Peyer's patch (tissue), 4 donors: ENCODE results near the gene GAK. TPM values are rescaled to one million over a fixed set of nuclear protein-coding genes. Genes with fewer than 3 reads are reported as not detected.

Experiments used
- DNase-seq, 3 donors: peaks; one replicate each; pipeline ENCODE4 v3.0.0-alpha.2; 2017 to 2019
- H3K27ac ChIP-seq, 4 donors: fragments of 200-600 bp; sonication (generic); one replicate each; pipeline ENCODE4 v1.5.1; 2016 to 2019
- H3K27me3 ChIP-seq, 2 donors: fragments of 200-600 bp; sonication (generic); one replicate each; pipeline ENCODE4 v1.5.1; 2019
- H3K36me3 ChIP-seq, 3 donors: fragments of 200-600 bp; sonication (generic); one replicate each; pipeline ENCODE4 v1.5.1; 2016 to 2019
- H3K4me1 ChIP-seq, 4 donors: fragments of 200-600 bp; sonication (generic); one replicate each; pipeline ENCODE4 v1.5.1; 2016 to 2019
- H3K4me3 ChIP-seq, 4 donors: fragments of 200-600 bp; sonication (generic); 1 replicate in 3 of 4; 2 replicates in 1 of 4; pipeline ENCODE4 v1.5.1; 2016 to 2019; ENCODE audit warnings: mild to moderate bottlenecking in 1 of 4
- H3K9me3 ChIP-seq, 4 donors: fragments of 200-600 bp; sonication (generic); one replicate each; pipeline ENCODE4 v1.5.1; 2016 to 2019; ENCODE audit warnings: mild to moderate bottlenecking in 1 of 4
- POLR2A ChIP-seq, 2 donors: fragments of 450-650 bp; IDR thresholded peaks; one replicate each; pipeline ENCODE4 v1.5.1; 2017; ENCODE audit warnings: antibody characterized with exemption in 2 of 2, mild to moderate bottlenecking in 2 of 2, moderate library complexity in 2 of 2
- total RNA-seq, 4 donors: library from RNA; depleted of rRNA; stranded (reverse); fragments of >200 nt; gene quantifications; one replicate each; pipeline ENCODE4 v1.1.0, GENCODE V29; 2016
- TF ChIP-seq, protein P1 (sequence below), 6 experiments: fragments of 450-650 bp in 4 of 6; fragments of 200-600 bp in 2 of 6; sonication (generic) in 1 of 6; IDR thresholded peaks; one replicate each; pipeline ENCODE4 v1.5.1; 2017 to 2019; ENCODE audit warnings: antibody characterized with exemption in 6 of 6, mild to moderate bottlenecking in 3 of 6, moderate library complexity in 1 of 6

The GAK gene
- total RNA-seq, 4 donors from 2014 or later = 248 to 362 (median 351) TPM

DNA sequence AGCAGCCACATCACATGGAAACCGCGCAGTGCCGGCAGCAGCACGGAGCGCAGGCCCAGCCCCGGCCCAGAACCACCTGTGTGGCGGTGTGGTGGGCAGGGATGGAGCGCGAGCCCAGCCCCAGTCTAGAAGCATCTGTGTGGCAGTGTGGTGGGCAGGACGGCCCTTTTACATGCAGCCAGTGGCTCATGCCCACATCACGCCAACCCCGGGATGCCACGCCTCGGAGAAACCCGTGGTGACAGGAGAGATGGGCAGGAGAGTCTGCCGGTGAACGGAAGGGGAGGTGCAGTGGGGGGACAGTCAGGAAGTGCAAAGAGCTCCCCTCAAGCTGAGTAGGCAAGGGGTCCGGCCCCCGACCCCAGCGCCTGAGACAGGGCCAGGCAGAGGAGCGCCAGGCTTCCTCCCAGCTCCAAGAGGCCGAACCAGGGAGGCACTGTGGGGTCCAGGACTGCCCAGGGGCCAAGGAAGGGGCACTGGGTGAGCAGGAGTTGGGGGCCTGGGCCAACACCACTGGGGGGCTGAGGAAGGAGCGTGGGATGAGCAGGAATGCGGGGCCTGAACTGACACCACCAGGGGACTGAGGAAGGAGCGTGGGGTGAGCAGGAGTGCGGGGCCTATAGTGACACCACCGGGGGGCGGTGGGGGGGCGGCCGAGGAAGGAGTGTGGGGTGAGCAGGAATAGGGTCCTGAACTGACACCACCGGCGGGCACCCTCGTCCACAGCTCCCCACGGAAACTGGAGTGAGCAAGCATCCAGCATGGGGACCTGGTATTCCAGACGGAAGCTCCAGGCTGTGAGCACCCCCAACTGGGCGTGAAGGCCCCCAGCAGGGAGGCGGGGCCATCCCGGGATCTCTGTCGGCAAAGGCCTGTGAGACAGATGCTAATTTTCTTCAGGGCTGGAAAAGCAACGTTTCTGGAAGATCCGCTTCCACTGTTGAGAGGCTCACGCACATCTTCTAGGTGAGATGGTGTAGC, 28.8 kb downstream of the GAK start:
- Histone ChIP-seq H3K27me3 (no peaks in the 10 kb centered on the region), H3K9me3 (peaks cover 0 to 4% (median 0%) of the 10 kb centered on the region in 4 donors), H3K4me1 (no peaks in the 10 kb centered on the region), H3K27ac (no peak overlapping the region), H3K4me3 (no peak overlapping the region), H3K36me3 (peaks cover 0 to 73% (median 0%) of the 10 kb centered on the region in 3 donors)
- no peak for DNase-seq
- no peak for TF ChIP-seq POLR2A (IDR thresholded peaks at IDR 0.05)
- TF ChIP-seq, protein P1, sequence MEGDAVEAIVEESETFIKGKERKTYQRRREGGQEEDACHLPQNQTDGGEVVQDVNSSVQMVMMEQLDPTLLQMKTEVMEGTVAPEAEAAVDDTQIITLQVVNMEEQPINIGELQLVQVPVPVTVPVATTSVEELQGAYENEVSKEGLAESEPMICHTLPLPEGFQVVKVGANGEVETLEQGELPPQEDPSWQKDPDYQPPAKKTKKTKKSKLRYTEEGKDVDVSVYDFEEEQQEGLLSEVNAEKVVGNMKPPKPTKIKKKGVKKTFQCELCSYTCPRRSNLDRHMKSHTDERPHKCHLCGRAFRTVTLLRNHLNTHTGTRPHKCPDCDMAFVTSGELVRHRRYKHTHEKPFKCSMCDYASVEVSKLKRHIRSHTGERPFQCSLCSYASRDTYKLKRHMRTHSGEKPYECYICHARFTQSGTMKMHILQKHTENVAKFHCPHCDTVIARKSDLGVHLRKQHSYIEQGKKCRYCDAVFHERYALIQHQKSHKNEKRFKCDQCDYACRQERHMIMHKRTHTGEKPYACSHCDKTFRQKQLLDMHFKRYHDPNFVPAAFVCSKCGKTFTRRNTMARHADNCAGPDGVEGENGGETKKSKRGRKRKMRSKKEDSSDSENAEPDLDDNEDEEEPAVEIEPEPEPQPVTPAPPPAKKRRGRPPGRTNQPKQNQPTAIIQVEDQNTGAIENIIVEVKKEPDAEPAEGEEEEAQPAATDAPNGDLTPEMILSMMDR (IDR thresholded peaks at IDR 0.05) = no peak

DNA sequence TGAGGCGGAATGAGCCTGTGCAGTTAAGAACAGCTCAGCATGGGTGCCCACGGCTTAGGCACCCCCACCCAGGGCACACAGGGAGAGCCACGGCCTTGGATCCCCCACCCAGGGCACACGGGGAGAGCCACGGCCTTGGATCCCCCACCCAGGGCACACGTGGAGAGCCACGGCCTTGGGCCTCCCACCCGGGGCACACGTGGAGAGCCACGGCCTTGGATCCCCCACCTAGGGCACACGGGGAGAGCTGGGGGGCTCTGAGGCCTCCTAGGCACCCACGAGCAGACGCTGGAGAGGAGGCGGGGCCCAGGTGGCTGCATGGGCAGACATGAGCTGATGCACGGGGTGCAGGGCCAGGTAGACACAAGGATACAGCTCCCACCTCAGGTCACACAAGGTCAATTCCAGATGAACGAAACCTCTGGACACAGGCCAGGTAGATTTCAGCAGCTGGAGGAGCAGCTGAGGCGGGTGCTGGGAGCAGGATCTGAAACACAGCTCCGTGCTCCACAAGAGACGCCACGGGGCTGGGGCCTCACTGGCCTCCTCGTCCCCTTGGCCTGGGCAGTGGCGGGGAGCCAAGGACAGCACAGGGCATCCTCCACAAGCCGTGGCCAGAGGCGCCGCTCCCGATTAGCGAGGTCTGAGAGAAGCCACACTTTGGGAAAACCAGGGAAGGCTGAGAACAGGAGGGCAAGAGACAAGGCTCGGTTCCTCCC, 30.8 kb downstream of the GAK start:
- Histone ChIP-seq H3K27ac (no peak overlapping the region), H3K36me3 (peaks cover 0 to 75% (median 0%) of the 10 kb centered on the region in 3 donors), H3K4me3 (no peak overlapping the region), H3K27me3 (no peaks in the 10 kb centered on the region), H3K4me1 (no peaks in the 10 kb centered on the region), H3K9me3 (peaks cover 0 to 4% (median 0%) of the 10 kb centered on the region in 4 donors)
- no peak for TF ChIP-seq POLR2A (IDR thresholded peaks at IDR 0.05)
- TF ChIP-seq, protein P1 (IDR thresholded peaks at IDR 0.05) = no peak
- no peak for DNase-seq

DNA sequence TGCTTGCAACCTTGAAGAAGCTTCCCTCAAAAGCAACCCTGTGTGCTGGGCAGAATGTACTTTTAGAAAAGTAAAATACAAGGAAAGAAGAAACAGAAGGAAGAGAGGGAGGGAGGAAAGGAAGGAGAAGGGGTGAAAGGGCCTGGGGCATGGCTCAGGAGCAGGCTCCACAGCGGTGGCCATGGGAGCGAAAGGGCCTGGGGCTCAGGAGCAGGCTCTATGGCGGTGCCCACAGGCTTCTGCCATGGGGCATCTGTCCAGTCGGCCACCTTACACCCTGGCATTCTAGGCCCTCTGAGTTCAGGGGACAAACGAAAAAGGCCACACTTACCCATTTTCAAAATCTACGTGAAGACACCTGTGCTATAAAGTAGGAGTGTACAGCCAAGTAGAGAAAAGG, 31.4 kb downstream of the GAK start:
- DNase-seq = no peak
- H3K27ac ChIP-seq = no peak overlapping the region
- peaks cover 0 to 3% (median 0%) of the 10 kb centered on the region in 4 donors for H3K9me3 ChIP-seq
- no peak overlapping the region for H3K4me3 ChIP-seq
- no peaks in the 10 kb centered on the region for H3K27me3 ChIP-seq
- H3K36me3 ChIP-seq = peaks cover 0 to 79% (median 0%) of the 10 kb centered on the region in 3 donors
- H3K4me1 ChIP-seq = no peaks in the 10 kb centered on the region
- no peak for TF ChIP-seq POLR2A (IDR thresholded peaks at IDR 0.05)
- TF ChIP-seq, protein P1 (IDR thresholded peaks at IDR 0.05) = no peak

DNA sequence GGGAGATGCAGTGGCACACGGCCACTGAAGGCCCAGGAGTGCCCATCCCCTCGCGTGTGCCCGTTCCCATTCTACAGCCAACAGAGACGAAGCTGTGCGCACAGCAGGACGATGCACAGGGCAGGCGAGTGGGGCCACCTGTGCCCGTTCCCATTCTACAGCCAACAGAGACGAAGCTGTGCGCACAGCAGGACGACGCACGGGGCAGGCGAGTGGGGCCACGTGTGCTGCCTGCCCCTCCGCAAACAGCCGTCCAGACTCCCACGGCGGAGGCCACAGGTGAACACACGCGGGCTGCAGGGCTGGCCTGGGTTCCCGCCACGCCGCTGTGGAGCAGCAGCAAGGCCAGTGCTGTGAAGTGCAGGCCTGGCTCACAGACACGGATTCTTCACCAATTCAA, 32.0 kb downstream of the GAK start:
- H3K27me3 ChIP-seq = no peaks in the 10 kb centered on the region
- no peaks in the 10 kb centered on the region for H3K4me1 ChIP-seq
- H3K9me3 ChIP-seq = no peaks in the 10 kb centered on the region
- no peak overlapping the region for H3K27ac ChIP-seq
- no peak overlapping the region for H3K4me3 ChIP-seq
- peaks cover 0 to 86% (median 0%) of the 10 kb centered on the region in 3 donors for H3K36me3 ChIP-seq
- DNase-seq = no peak
- TF ChIP-seq POLR2A (IDR thresholded peaks at IDR 0.05) = no peak
- TF ChIP-seq, protein P1 (IDR thresholded peaks at IDR 0.05) = no peak

DNA sequence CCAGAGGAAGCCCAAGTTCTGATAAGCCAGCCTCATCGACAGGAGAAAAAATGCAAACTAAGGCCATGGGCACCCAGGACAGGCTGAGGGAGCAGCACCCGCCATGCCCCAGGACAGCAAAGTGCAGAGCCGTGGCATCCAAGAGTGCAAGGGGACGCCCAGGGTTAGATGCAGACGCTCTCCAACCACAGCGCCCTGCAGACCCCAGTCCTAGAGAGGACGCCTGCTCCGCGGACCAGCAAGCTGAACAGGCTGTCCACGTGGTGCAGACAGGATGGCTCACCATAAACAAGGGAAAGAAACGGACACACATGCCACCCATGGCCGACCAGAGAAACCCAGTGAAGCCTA, 32.6 kb downstream of the GAK start:
- Histone ChIP-seq H3K9me3 (no peaks in the 10 kb centered on the region), H3K4me3 (no peak overlapping the region), H3K4me1 (no peaks in the 10 kb centered on the region), H3K27ac (no peak overlapping the region), H3K36me3 (peaks cover 0 to 86% (median 0%) of the 10 kb centered on the region in 3 donors), H3K27me3 (no peaks in the 10 kb centered on the region)
- TF ChIP-seq, protein P1 (IDR thresholded peaks at IDR 0.05) = no peak
- no peak for TF ChIP-seq POLR2A (IDR thresholded peaks at IDR 0.05)
- DNase-seq = no peak
